ENCODE data around the gene SYTL3.

- TF ChIP-seq, protein P1, sequence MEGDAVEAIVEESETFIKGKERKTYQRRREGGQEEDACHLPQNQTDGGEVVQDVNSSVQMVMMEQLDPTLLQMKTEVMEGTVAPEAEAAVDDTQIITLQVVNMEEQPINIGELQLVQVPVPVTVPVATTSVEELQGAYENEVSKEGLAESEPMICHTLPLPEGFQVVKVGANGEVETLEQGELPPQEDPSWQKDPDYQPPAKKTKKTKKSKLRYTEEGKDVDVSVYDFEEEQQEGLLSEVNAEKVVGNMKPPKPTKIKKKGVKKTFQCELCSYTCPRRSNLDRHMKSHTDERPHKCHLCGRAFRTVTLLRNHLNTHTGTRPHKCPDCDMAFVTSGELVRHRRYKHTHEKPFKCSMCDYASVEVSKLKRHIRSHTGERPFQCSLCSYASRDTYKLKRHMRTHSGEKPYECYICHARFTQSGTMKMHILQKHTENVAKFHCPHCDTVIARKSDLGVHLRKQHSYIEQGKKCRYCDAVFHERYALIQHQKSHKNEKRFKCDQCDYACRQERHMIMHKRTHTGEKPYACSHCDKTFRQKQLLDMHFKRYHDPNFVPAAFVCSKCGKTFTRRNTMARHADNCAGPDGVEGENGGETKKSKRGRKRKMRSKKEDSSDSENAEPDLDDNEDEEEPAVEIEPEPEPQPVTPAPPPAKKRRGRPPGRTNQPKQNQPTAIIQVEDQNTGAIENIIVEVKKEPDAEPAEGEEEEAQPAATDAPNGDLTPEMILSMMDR (IDR thresholded peaks at IDR 0.05; ENCODE audit: low read length): no peak
- TF ChIP-seq EZH2 (IDR thresholded peaks at IDR 0.05; ENCODE audit: borderline replicate concordance, low read length): no peak
These were observed 16.9 kb downstream of the SYTL3 start for GRCh38 chr6:158666628-158667359.
